GM23338 (cell line): ENCODE measurements around the gene TST. TPM values are rescaled to one million over a fixed set of nuclear protein-coding genes. Genes with fewer than 3 reads are reported as not detected.
A peak's percentile ranks its signal among the peaks of the same experiment; 100 is the strongest.

Experiments
- ATAC-seq: fragments of 200-7000 bp; cut with Tn5 transposase; 3 replicates; pipeline ENCODE4 v1.9.1; 2020
- DNase-seq: peaks from one replicate; pipeline ENCODE4 v3.0.0-alpha.2; 2015; ENCODE audit warnings: low spot score
- H2AFZ ChIP-seq: fragments of 200-600 bp; sonication (generic); 2 replicates; pipeline ENCODE4 v1.8.0; 2016; ENCODE audit warnings: antibody characterized with exemption, mild to moderate bottlenecking, moderate library complexity
- H3F3A ChIP-seq: fragments of 200-600 bp; sonication (generic); replicated peaks from 2 replicates; pipeline ENCODE4 v1.8.0; 2017; ENCODE audit warnings: antibody characterized with exemption, mixed run types, low read depth
- H3K27ac ChIP-seq: fragments of 200-600 bp; sonication (generic); 2 replicates; pipeline ENCODE4 v1.6.1; 2016; ENCODE audit warnings: low read depth
- H3K27me3 ChIP-seq: fragments of 200-600 bp; sonication (generic); 2 replicates; pipeline ENCODE4 v1.8.0; 2016; ENCODE audit warnings: mild to moderate bottlenecking, mixed run types, moderate library complexity; ENCODE audit not compliant: insufficient read depth
- H3K36me3 ChIP-seq: fragments of 200-600 bp; sonication (generic); 2 replicates; pipeline ENCODE4 v1.8.0; 2016; ENCODE audit warnings: mild to moderate bottlenecking; ENCODE audit not compliant: insufficient read depth
- H3K4me1 ChIP-seq: fragments of 200-600 bp; sonication (generic); 2 replicates; pipeline ENCODE4 v1.8.0; 2016; ENCODE audit warnings: mild to moderate bottlenecking, moderate library complexity; ENCODE audit not compliant: insufficient read depth
- H3K4me2 ChIP-seq: fragments of 200-600 bp; sonication (generic); 2 replicates; pipeline ENCODE4 v1.7.1; 2017; ENCODE audit warnings: mixed run types
- H3K4me3 ChIP-seq: fragments of 200-600 bp; sonication (generic); 2 replicates; pipeline ENCODE4 v1.6.1; 2016; ENCODE audit warnings: mixed run types
- H3K79me2 ChIP-seq: fragments of 200-600 bp; sonication (generic); replicated peaks from 2 replicates; pipeline ENCODE4 v1.8.0; 2017; ENCODE audit warnings: mild to moderate bottlenecking; ENCODE audit not compliant: insufficient read depth
- H3K9me2 ChIP-seq: fragments of 200-600 bp; sonication (generic); 2 replicates; pipeline ENCODE4 v1.8.0; 2017; ENCODE audit not compliant: insufficient read depth
- H4K20me1 ChIP-seq: fragments of 200-600 bp; sonication (generic); replicated peaks from 2 replicates; pipeline ENCODE4 v1.8.0; 2017; ENCODE audit warnings: mild to moderate bottlenecking; ENCODE audit not compliant: insufficient read depth
- H3K27ac Mint-ChIP-seq: 2 replicates; pipeline ENCODE4 v1.8.0; 2020; ENCODE audit warnings: inconsistent platforms, mild to moderate bottlenecking, moderate library complexity, mixed read lengths
- H3K27me3 Mint-ChIP-seq: 3 replicates; pipeline ENCODE4 v1.8.0; 2022; ENCODE audit warnings: low read depth, mild to moderate bottlenecking, moderate library complexity, mixed read lengths, inconsistent platforms; ENCODE audit not compliant: insufficient read depth, poor library complexity
- H3K36me3 Mint-ChIP-seq: 3 replicates; pipeline ENCODE4 v1.8.0; 2021; ENCODE audit warnings: low read depth, mild to moderate bottlenecking, inconsistent platforms, moderate library complexity, mixed read lengths
- H3K4me1 Mint-ChIP-seq: 3 replicates; pipeline ENCODE4 v1.8.0; 2020; ENCODE audit warnings: mild to moderate bottlenecking, inconsistent platforms, mixed read lengths
- H3K4me3 Mint-ChIP-seq: 3 replicates; pipeline ENCODE4 v1.8.0; 2021; ENCODE audit warnings: moderate library complexity, mild to moderate bottlenecking, inconsistent platforms, mixed read lengths
- H3K9me3 Mint-ChIP-seq: 3 replicates; pipeline ENCODE4 v1.8.0; 2020; ENCODE audit warnings: moderate library complexity, mild to moderate bottlenecking, inconsistent platforms, mixed read lengths
- CREB1 ChIP-seq: fragments of 250-450 bp; sonication (Bioruptor Pico); IDR thresholded peaks from 2 replicates; pipeline ENCODE4 v1.5.0; 2020; ENCODE audit warnings: low read depth, mild to moderate bottlenecking, moderate library complexity
- CTCF ChIP-seq, 2 experiments: fragments of 200-600 bp in 1 of 2; sonication (generic) in 1 of 2; conservative IDR thresholded peaks; 2 replicates each; pipeline versions ENCODE4 v1.5.1 to v1.6.1; 2016 to 2017; ENCODE audit warnings: antibody characterized with exemption in 2 of 2, low read depth in 2 of 2, mild to moderate bottlenecking in 2 of 2, moderate library complexity in 1 of 2
- ETS1 ChIP-seq: IDR thresholded peaks from 2 replicates; pipeline ENCODE4 v1.6.1; 2016; ENCODE audit warnings: antibody characterized with exemption
- EZH2 ChIP-seq: fragments of 200-600 bp; sonication (generic); IDR thresholded peaks from one replicate; pipeline ENCODE4 v1.8.0; 2017; ENCODE audit warnings: antibody characterized with exemption, mild to moderate bottlenecking, low read depth; ENCODE audit not compliant: unreplicated experiment
- EZH2phosphoT487 ChIP-seq: fragments of 200-600 bp; sonication (generic); IDR thresholded peaks from one replicate; pipeline ENCODE4 v1.8.1; 2018; ENCODE audit warnings: antibody characterized with exemption; ENCODE audit not compliant: unreplicated experiment
- JUNB ChIP-seq: IDR thresholded peaks from one replicate; pipeline ENCODE4 v1.6.1; 2016; ENCODE audit warnings: antibody characterized with exemption; ENCODE audit not compliant: unreplicated experiment
- NANOG ChIP-seq: IDR thresholded peaks from 2 replicates; pipeline ENCODE4 v1.6.1; 2016; ENCODE audit warnings: antibody characterized with exemption, borderline replicate concordance
- POLR2AphosphoS5 ChIP-seq: IDR thresholded peaks from 2 replicates; pipeline ENCODE4 v1.6.1; 2016; ENCODE audit warnings: antibody characterized with exemption, low read depth
- REST ChIP-seq: IDR thresholded peaks from one replicate; pipeline ENCODE4 v1.6.1; 2018; ENCODE audit warnings: antibody characterized with exemption; ENCODE audit not compliant: unreplicated experiment
- ZNF114 ChIP-seq: fragments of 250-450 bp; sonication (Bioruptor Pico); IDR thresholded peaks from 2 replicates; pipeline ENCODE4 v1.5.0; 2020; ENCODE audit warnings: mild to moderate bottlenecking, moderate library complexity
- ZNF331 ChIP-seq: fragments of 250-450 bp; sonication (Bioruptor Pico); IDR thresholded peaks from 2 replicates; pipeline ENCODE4 v1.5.0; 2020; ENCODE audit warnings: low read depth, mild to moderate bottlenecking, moderate library complexity
- polyA plus RNA-seq: library from polyadenylated mRNA; unstranded; fragments of >200 nt; fragmentation: Nextera tagmentation; extraction: Ambion mirVana; gene quantifications from 2 replicates; pipeline ENCODE4 v1.2.1, GENCODE V29; 2016
- total RNA-seq: library from RNA; depleted of rRNA; stranded (reverse); fragments of >200 nt; shearing (Covaris generic); gene quantifications from 2 replicates; pipeline ENCODE4 v1.2.3, GENCODE V29; 2014
- TF ChIP-seq, protein P1 (sequence below): fragments of 250-450 bp; sonication (Bioruptor Pico); IDR thresholded peaks from 2 replicates; pipeline ENCODE4 v1.5.0; 2020; ENCODE audit warnings: mild to moderate bottlenecking, moderate library complexity

TST gene
- total and polyA plus RNA-seq, 2 experiments from 2014 or later = 14.6 to 32.7 TPM

DNA sequence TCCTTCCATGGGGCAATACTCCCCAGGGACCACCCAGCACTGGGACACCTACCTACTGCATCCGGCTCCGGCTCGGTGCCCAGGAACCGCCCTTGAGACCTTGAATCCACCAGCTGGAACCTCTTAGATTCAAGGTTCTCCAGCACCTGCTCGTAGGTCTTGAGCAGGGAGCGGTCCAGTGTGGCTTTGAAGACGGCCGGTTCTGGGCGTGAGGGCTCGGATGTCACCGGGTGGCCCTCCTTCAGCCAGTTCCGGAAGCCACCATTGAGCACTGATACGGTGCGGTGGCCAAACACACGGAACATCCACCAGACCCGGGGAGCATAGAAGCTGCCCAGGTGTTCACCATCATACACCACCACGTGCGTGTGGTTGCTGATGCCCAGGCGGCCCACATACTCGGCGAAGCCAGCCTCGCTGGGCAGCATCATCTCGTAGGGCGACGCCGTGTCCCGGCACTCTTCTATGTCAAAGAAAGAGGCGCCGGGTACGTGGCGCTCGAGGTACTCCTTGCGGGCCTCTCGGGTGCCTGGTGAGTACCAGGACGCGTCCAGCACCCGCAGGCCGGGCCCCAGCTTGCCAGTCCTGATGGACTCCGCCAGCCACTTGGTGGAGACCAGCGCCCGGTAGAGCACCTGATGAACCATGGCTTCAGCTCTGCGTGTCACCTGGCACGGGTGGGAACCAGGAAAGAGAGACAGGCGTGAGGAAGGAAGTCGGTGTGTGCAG is 997 bp downstream of the TST start:
- Mint-ChIP-seq H3K9me3 (no peaks in the 10 kb centered on the region; the same call in 2 of the 3 replicates), H3K4me1 (peaks cover 19% of the 10 kb centered on the region; the same call in 2 of the 3 replicates), H3K36me3 (peaks cover 17% of the 10 kb centered on the region; the same call in 2 of the 3 replicates), H3K4me3 (peak overlapping the region; percentile 88), H3K27ac (no peak overlapping the region), H3K27me3 (peaks cover 7% of the 10 kb centered on the region)
- peaks cover 35% of the 10 kb centered on the region for H3K79me2 ChIP-seq
- DNase-seq (peak; percentile 49), ATAC-seq (peak; percentile 6)
- H3K9me2 ChIP-seq = no peaks in the 10 kb centered on the region
- H3K27ac ChIP-seq = peak overlapping the region; percentile 55; the same call in 1 of the 2 replicates
- no peaks in the 10 kb centered on the region for H3K36me3 ChIP-seq
- H3K27me3 ChIP-seq = no peaks in the 10 kb centered on the region
- no peak overlapping the region for H2AFZ ChIP-seq
- H3F3A ChIP-seq = no peaks in the 10 kb centered on the region
- peaks cover 11% of the 10 kb centered on the region; the same call in 1 of the 2 replicates for H3K4me1 ChIP-seq
- no peak for TF ChIP-seq REST
- no peak for TF ChIP-seq NANOG
- TF ChIP-seq, protein P1, sequence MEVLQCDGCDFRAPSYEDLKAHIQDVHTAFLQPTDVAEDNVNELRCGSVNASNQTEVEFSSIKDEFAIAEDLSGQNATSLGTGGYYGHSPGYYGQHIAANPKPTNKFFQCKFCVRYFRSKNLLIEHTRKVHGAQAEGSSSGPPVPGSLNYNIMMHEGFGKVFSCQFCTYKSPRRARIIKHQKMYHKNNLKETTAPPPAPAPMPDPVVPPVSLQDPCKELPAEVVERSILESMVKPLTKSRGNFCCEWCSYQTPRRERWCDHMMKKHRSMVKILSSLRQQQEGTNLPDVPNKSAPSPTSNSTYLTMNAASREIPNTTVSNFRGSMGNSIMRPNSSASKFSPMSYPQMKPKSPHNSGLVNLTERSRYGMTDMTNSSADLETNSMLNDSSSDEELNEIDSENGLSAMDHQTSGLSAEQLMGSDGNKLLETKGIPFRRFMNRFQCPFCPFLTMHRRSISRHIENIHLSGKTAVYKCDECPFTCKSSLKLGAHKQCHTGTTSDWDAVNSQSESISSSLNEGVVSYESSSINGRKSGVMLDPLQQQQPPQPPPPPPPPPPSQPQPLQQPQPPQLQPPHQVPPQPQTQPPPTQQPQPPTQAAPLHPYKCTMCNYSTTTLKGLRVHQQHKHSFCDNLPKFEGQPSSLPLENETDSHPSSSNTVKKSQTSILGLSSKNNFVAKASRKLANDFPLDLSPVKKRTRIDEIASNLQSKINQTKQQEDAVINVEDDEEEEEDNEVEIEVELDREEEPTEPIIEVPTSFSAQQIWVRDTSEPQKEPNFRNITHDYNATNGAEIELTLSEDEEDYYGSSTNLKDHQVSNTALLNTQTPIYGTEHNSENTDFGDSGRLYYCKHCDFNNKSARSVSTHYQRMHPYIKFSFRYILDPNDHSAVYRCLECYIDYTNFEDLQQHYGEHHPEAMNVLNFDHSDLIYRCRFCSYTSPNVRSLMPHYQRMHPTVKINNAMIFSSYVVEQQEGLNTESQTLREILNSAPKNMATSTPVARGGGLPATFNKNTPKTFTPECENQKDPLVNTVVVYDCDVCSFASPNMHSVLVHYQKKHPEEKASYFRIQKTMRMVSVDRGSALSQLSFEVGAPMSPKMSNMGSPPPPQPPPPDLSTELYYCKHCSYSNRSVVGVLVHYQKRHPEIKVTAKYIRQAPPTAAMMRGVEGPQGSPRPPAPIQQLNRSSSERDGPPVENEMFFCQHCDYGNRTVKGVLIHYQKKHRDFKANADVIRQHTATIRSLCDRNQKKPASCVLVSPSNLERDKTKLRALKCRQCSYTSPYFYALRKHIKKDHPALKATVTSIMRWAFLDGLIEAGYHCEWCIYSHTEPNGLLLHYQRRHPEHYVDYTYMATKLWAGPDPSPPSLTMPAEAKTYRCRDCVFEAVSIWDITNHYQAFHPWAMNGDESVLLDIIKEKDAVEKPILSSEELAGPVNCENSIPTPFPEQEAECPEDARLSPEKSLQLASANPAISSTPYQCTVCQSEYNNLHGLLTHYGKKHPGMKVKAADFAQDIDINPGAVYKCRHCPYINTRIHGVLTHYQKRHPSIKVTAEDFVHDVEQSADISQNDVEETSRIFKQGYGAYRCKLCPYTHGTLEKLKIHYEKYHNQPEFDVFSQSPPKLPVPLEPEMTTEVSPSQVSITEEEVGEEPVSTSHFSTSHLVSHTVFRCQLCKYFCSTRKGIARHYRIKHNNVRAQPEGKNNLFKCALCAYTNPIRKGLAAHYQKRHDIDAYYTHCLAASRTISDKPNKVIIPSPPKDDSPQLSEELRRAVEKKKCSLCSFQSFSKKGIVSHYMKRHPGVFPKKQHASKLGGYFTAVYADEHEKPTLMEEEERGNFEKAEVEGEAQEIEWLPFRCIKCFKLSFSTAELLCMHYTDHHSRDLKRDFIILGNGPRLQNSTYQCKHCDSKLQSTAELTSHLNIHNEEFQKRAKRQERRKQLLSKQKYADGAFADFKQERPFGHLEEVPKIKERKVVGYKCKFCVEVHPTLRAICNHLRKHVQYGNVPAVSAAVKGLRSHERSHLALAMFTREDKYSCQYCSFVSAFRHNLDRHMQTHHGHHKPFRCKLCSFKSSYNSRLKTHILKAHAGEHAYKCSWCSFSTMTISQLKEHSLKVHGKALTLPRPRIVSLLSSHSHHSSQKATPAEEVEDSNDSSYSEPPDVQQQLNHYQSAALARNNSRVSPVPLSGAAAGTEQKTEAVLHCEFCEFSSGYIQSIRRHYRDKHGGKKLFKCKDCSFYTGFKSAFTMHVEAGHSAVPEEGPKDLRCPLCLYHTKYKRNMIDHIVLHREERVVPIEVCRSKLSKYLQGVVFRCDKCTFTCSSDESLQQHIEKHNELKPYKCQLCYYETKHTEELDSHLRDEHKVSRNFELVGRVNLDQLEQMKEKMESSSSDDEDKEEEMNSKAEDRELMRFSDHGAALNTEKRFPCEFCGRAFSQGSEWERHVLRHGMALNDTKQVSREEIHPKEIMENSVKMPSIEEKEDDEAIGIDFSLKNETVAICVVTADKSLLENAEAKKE (CRISPR knock-in tag) = no peak
- no peak for TF ChIP-seq EZH2phosphoT487
- no peak for TF ChIP-seq ZNF331 (CRISPR knock-in tag)
- no peak for TF ChIP-seq CTCF (conservative IDR thresholded peaks at IDR 0.05; ENCODE audit: low read depth in 2 of 2)
- TF ChIP-seq CREB1 (CRISPR knock-in tag) = no peak
- TF ChIP-seq EZH2 = no peak
- TF ChIP-seq JUNB = no peak
- TF ChIP-seq ETS1 = no peak
- no peak for TF ChIP-seq POLR2AphosphoS5
- TF ChIP-seq ZNF114 (CRISPR knock-in tag) = no peak
- H3K4me2 ChIP-seq = peak overlapping the region; percentile 88
- H4K20me1 ChIP-seq = no peaks in the 10 kb centered on the region; the same call in 1 of the 2 replicates
- H3K4me3 ChIP-seq = peak overlapping the region; percentile 75
